MM.1S (cell line): ENCODE data around the gene DNMT3B.

Source experiments
- EZH2phosphoT487 ChIP-seq: fragments of 300-600 bp; sonication (generic); IDR thresholded peaks from 2 replicates; pipeline ENCODE4 v1.6.1; 2018; ENCODE audit warnings: antibody characterized with exemption, low read length
- TF ChIP-seq, protein P1 (sequence below): fragments of 300-600 bp; sonication (generic); IDR thresholded peaks from 2 replicates; pipeline ENCODE4 v1.5.1; 2016; ENCODE audit warnings: antibody characterized with exemption, low read length, mixed read lengths

DNA sequence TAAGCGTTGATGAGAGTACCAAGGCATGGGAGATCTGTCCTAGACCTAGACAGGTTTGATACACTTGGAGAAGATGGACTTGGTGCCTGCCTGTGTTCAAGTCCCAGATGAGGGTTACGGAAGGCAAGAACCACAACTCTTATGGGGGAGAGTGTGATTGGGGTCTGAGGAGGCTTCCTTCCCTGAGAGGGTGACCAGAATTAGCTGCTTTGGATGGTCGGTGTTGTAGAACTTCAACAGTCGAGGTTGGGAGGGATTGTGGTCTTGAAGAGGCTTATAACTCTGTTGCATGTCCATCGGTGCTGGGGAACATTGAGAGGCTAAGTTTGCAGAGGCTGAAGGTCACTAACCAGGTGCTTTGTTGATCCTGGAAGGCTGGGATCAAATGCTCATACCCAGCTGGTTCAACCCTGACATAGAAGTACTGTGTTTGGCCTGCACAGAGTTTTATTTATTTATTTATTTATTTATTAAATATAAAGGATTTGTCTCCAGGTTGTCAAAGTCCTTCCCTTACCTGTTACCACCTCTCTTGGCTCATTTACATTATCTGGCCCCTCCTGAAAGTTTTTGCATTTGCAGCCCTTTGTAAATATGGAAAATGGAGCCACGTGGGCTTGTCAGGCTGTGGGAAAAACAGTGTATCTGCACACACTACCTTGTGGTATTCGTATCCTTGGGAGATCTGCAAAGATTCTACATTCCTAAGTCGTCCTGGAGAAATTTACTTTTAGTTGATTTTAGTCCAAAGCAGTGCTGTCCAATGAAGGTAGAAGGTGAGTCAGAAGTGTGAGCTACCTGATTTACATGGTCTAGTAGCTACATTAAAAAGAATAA lies 80.7 kb downstream of the DNMT3B start:
- TF ChIP-seq, protein P1, sequence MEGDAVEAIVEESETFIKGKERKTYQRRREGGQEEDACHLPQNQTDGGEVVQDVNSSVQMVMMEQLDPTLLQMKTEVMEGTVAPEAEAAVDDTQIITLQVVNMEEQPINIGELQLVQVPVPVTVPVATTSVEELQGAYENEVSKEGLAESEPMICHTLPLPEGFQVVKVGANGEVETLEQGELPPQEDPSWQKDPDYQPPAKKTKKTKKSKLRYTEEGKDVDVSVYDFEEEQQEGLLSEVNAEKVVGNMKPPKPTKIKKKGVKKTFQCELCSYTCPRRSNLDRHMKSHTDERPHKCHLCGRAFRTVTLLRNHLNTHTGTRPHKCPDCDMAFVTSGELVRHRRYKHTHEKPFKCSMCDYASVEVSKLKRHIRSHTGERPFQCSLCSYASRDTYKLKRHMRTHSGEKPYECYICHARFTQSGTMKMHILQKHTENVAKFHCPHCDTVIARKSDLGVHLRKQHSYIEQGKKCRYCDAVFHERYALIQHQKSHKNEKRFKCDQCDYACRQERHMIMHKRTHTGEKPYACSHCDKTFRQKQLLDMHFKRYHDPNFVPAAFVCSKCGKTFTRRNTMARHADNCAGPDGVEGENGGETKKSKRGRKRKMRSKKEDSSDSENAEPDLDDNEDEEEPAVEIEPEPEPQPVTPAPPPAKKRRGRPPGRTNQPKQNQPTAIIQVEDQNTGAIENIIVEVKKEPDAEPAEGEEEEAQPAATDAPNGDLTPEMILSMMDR, result no peak
- TF ChIP-seq EZH2phosphoT487, result no peak
